Activated CD8-positive, alpha-beta memory T cell treated with anti-CD3 and anti-CD28 coated beads, Interleukin-2, amount 50 U/mL, for 24 hours (primary cell): ENCODE measurements around the gene IFNW1.

Experiments
- DNase-seq: peaks from one replicate; pipeline ENCODE4 v3.0.0-alpha.2; 2020; ENCODE audit errors: extremely low read depth

The IFNW1 gene

GRCh38 chr9:21110708-21111576 is 30.7 kb downstream of the IFNW1 start:
- DNase-seq, result no peak

- DNase-seq, result no peak
Measured at GRCh38 chr9:21104787-21105186, 36.8 kb downstream of the IFNW1 start.

GRCh38 chr9:21102305-21102704 is 39.3 kb downstream of the IFNW1 start:
- no peak for DNase-seq

- no peak for DNase-seq
Measured at GRCh38 chr9:21097817-21098216, 43.8 kb downstream of the IFNW1 start.

- no peak for DNase-seq
Measured at GRCh38 chr9:21096901-21097255, 44.8 kb downstream of the IFNW1 start.

GRCh38 chr9:21096172-21096900 is 45.3 kb downstream of the IFNW1 start:
- DNase-seq, result no peak

GRCh38 chr9:21095561-21095960 is 46.1 kb downstream of the IFNW1 start:
- no peak for DNase-seq
